SKM-1 treated with dmso at 0.1 percent for 144 hours (cell line): ENCODE data around the gene MPHOSPH6.
A peak's percentile ranks its signal among the peaks of the same experiment; 100 is the strongest.
"Not testable (repeated sequence)": the region's sequence is repeated elsewhere in the genome, so short reads cannot be mapped to it uniquely, and the experiment has no call there.

Experiments used
- DNase-seq: peaks from one replicate; lab custom pipeline; 2025; ENCODE audit not compliant: unreplicated experiment; lab: John Stamatoyannopoulos, UW

MPHOSPH6 gene, protein sequence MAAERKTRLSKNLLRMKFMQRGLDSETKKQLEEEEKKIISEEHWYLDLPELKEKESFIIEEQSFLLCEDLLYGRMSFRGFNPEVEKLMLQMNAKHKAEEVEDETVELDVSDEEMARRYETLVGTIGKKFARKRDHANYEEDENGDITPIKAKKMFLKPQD

DNA sequence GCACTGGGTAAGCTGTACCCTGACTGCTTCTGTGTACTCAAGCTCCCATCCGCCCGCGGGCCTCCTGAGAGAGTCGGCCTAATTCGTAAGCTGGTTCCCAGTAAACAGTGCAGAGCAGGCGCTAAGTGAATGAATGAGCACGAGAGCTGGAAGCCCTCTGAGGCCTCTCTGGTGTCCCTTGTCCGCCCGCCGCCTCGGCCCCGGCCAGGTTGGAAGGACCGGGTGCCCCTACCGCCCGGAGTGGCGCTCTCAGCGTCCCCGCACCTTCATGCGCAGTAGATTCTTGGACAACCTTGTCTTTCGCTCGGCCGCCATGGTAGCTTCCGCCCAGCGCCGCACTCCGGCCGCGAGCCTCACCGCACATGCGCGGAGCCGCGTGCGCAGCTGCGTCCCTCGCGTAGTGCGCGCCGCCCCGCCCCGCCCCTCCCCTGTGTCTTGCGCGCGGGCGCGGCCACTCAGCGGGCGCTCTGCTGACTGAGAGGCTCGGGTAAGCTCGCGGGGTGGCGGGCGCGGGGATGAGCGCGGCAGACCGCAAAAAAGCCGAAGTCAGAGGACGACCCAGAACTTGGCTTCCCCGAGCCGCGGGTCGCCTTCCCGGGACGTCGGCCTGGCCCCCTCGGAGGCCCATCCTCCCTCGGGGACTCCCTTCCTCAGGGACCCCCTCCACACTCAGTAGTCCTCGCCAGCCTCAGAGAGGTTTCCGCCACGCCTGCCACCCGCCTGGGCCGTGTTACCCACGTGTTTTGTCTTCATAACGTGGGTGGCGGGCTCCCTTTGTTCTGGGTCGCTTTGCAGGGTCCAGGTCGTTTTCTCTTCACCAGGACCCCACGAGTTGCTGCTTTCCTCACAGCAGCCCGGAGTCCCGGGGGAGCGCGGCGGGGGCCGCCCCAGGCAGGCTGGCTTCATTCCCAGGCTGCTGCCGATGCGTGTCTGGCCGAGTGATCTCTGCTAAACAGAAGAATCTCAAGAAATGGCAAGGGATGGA, at the start of gene MPHOSPH6:
TSS of gene MPHOSPH6 (minus strand) at position 364 of the 985 bp plus-strand sequence. CDS start at position 315, 49 bp downstream.
- DNase-seq = peak; percentile 79

DNA sequence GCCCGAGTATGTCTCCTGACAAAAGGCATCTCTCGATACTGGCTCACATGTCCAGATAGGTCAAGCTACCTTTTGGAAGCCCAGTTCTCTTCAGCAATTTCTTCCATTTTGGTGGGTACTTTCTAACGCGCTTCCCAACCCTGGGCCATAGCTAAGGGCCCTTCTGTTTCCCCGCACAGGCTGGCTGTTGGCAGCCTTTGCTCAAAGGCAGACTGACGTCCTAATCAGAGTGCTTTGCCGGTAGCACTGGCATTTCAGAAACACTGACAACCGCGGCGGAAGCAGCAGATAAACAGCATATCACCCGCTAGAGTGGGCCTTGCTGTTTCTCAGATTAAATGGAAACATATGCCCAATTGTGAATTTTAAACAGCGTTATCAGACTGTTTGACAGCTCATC, 49.3 kb upstream of the MPHOSPH6 start:
- DNase-seq = no peak

DNA sequence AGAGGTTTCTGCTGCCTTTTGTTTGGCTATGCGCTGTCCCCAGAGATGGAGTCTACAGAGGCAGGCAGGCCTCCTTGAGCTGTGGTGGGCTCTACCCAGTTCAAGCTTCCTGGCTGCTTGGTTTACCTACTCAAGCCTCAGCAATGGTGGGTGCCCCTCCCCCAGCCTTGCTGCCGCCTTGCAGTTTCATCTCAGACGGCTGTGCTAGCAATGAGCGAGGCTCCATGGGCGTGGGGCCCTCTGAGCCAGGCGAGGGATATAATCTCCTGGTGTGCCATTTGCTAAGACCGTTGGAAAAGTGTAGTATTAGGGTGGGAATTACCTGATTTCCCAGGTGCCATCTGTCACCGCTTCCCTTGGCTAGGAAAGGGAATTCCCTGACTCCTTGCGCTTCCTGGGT, 39.3 kb upstream of the MPHOSPH6 start:
- not testable (repeated sequence) for DNase-seq

DNA sequence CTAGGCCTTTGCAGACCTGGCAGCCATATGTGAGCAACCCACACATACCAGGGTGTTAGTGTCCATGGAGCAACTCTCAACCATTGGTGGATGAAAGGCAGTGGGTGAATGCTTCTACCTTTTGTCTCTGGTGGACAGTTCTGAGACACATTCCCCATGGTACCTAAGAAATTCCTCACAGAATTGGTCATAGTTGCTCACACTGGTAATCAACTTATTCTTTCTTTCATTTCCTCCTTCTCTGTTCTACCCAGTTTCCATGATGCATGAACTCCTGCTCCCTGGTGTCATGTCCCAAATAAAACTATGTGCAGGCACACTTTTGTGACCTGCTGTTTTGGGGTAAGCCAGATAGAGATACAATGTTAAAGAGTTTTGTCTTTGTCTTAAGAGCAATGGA, 33.2 kb upstream of the MPHOSPH6 start:
- no peak for DNase-seq

DNA sequence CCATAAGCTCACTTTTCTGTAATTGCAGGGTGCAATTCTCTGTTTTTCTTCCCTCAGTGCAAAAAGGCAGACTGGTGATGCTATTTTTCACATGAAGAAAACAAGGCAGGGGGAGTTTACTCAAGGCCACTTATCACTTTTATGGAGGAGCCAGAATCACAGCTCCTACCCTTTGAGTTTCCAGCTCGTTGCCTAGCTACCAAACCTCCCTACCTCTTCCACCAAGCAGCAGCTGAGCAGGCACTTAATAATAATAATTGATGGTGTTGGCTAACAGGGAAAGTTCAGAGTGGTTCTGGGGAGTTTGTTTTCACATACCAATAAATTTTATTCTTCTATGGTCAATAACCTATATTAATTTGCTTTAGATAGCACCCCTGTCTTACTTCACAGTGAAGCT, 31.9 kb upstream of the MPHOSPH6 start:
- DNase-seq = no peak

DNA sequence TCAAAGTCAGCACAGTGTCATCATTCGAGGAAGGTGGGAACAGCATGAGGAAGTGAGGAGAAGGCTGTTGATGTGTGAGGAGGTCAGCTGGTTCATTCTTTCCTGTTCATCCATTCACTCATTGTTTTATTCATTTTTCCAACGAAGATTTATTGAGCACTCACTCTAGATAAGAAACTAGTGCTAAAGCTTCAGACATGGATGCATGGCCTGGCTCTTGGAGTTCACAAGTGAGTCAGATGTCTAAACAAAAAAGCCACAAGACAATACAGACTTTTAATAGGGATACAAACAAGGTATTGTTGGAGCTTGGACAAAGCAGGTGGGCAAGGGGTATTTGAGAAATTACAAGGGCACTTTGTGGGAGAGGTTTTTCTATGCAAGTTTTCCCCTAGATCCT, 31.3 kb upstream of the MPHOSPH6 start:
- DNase-seq = no peak

DNA sequence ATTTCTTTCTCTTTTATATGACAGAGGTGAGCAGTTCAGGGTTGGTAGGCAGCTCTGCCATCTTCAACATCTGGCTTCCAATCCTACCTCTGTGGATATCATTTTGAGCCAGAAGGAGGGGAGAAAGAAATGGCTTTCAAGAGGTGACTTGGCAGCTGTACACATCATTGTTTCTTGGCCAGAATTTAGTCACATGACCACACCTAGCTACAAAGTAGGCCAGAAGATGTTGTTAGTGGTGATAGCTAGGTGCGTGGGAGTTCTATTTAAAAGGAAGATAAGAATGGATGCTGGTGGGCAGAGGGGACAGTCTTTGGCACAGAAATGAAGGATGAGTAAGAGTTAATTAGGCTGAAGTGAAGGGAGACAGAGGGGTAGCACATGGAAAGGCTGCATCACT, 29.2 kb upstream of the MPHOSPH6 start:
- no peak for DNase-seq

DNA sequence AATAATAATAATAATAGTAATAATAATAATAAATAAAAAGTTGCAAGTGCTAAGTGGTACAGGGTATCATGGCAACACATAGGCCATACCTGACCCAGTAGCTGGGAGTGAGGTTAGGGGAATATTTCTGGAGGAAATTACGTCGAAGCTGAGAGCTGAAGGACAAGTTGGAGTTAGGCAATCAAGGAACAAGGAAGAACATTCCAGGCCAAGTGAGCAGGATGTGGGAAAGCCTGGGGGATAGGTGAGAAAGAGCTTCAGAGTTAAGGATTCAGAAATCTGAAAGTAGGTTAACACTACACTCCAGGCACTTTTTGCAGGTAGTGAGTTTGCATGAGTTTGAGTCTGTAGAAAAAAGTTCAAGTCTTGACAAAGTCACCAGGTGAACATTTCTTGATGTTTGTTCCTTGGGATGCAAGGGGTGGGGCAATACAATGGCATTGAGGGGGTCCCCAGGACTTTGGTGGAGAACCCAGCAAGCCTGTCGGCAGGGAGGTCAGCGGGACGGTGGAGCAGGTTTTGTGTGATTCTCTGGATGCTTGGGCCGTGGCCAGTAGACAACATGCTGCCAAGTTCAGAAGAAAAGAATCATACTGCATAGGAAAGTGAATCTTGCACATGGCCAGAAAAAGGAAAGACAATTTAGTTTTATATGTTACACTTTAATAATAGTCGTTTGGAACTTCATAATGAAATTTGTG, 27.7 kb upstream of the MPHOSPH6 start:
- no peak for DNase-seq

DNA sequence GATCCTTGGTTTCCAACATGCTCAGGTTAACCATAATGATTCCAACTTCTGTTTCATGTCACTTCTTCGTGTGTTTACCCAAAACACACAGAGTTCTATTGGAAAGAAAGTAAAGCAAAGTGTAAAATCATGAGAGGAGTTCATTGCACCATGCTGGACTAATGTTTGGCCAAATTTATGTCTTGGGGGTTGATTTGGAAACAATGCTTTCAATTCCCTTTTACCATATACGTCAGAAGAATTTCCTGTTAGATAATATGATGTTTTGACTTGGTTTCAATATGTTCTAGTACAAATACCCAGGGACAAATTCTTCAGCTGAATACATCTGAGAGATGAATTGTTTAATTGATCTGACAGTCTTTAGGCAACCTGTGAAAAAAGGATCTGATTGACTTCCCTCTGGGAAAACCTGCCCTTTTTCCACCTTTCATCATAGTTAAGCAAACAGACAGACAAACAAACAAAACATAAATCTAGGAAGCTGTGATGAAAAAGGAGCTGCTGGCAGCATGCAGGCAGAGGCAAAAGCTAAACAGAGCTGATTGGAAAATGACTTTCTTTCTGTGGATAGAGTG, 26.0 kb upstream of the MPHOSPH6 start:
- DNase-seq = no peak

DNA sequence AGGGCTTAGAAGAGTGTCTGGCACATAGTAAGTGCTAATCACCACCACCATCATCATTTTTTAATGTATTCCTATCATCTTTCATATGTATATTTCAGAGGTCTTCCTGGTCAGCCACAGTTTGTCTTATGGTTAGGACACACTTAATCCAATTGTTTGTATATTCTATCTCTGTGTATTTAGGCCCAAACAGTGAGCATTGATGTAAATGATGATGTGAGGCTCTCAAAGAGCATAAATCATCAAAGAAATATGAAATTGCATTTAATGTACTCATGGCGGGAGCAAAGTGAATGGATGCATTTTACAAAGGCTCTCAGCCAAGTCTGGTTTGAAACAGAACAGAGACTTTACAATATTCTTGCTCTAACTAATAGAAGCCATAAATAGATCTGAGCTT, 24.1 kb upstream of the MPHOSPH6 start:
- no peak for DNase-seq

DNA sequence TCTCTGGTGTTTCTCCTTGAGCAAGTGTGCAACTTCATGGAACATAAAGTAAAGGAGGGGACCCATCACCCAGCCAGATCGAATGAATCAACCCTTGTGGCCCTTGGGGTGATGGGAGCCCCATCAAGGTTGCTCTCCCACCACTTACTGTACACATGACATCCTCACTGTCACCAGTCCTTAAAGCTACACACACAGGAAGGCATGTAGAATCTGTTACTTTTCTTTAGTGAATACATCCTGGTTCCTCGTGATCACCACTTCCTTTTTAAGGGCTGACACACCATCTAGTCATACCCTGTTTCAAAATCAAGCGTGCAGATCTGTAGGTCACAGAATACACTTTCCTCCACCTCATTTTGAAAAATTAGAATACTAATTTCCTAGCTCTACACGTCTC, 22.6 kb upstream of the MPHOSPH6 start:
- peak; percentile 34 for DNase-seq

DNA sequence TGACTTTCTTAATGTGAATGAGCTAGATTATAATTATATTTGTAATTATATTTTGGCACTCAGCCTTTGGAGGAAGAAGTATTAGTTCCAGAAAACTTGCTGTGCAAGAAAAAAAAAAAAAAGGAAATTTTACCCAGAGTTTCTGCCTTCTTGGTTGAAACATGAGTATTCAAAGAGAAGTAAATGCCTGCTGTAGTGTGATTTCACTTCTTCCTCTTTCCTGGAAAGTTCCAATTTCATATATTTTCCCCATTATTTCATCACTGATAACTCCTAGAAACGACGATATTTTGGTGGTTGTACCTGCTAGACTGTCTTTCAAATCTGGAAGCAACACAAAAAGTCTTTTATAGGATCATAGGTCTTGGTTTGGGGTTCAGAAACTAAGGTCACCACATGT, 20.4 kb upstream of the MPHOSPH6 start:
- DNase-seq = no peak

DNA sequence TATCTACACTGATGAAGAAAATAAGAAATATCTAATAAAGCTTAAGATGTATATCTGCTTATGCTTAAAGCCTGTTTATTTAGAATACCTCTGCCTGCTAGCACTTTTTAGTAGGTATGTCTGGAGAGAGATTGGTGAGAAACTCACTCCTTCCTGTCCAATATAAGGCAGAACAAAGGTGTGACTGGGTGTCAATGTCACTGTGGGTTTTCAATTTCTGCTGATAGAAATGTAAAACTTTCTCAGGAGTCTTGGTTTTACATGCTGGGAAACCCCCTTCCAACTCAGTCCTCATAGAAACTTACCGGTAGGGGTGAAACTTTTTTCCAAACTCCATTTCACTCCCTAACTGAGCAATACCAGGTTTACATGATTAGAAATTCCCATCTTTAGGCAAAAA, 17.8 kb upstream of the MPHOSPH6 start:
- DNase-seq = no peak

DNA sequence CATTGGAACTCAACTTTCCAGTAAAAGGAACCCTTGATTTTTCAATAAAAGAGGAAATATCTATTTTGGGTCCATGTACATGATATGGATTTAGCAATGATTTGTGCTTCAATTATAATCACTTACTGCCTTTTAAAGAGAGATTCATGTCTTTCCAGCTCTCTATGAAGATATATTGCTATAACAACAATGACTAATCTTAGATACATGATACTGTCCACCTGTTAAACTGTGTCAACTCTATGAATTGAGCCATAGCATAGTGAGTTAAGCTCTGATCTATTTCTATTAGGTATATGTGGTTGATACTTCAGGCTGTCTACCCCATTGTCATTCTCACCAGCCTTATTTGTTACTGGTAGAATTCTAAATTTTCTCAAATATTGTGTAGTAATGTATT, 15.0 kb upstream of the MPHOSPH6 start:
- DNase-seq = no peak

DNA sequence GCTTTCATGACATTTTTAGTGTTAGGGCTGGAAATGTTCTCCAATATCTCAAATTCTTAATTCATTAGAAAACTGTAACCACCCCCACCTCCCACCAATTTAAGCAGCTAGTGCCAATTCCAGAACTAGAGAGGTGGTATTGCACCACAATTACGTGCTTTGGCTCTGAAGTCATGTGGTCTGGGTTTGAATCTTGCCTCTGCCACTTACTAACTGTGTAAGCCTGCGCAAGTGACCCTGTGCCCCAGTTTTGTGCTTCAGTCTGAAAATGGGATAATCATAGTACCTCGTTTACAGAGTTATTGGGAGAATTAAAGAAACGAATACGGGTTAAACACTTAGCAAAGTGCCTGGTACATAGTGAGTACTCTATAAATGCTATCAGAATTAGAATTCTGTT, 14.2 kb upstream of the MPHOSPH6 start:
- no peak for DNase-seq

DNA sequence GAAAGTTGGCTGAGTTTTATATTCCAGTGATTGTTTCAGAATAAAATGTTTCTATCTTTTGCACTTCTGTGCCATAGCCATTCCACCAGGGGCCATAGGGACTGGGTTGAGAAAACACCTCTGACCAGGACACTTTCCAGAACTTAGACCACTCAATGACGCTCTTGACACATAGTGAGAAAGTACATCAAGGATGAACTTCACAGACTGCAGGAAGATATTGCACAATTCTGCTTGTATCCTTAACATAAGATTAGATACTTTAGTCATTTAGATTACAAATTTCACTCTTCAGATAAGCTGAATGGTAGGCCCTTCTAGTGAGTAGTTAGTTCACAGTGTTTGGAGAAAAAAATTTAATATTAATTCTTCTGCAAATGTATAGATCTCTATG, 13.0 kb upstream of the MPHOSPH6 start:
- no peak for DNase-seq

DNA sequence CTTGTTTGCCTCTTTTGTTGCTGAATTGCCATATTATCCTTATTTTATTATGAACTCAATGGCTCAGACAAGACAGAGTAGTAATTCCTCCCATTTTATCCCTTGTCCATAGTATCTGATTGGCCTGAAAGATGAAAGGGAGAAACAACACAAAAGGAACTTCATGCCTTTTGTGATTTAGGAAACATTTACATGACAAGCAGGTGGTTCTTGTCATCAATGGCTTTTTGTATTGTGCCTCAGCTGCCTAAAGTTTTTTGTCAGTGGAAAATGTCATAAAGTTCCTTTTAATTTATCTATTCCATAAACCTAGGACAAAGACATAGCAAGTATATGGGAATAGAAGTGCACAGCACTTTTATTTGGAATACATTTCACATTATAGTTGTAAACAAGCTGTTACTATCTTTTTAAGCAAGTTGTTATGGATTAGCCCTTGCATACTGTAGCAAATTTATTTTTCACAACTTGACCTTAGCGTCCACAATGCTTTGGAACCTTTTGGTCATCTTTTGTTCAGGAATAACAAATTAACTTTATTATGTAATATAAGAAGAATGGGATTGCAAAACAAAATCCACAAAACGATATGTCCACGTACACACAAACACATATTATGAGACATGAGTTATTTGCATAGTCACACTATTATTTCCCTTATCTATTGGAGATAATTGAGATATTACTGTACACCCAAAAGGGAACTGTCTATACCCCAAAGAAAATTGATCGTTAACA, 12.4 kb upstream of the MPHOSPH6 start:
- DNase-seq = no peak

DNA sequence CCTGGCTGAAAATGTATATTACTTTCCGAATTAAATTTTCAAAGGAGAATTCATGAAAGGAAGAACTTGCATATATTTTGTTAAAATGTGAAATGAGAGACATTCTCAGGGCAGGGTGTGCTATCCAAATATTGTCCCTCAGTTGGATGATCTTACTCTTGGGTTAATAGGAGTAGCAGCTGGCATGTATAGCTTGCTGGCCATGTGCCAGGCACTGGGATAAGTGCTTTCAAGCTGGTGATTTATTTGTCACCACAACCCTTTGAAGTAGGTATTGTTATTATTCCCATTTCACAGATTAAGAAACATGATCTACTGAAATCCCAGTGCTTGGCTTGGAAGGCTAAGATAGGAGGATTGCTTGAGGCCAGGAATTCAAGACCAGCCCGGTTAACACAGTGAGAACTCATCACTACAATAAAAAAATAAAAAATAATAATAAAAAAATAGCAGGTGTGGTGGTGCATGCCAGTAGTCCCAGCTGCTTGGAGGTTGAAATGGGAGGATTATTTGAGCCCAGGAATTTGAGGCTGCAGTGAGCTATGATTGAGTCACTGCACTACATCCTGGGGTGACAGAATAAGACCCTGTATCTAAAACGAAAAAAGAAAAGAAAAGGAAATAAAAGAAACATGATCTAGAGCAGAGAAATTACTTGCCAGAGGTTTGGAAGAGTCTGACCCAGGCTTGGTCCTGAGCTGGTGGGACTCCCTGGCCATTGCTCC, 11.6 kb upstream of the MPHOSPH6 start:
- DNase-seq = no peak

DNA sequence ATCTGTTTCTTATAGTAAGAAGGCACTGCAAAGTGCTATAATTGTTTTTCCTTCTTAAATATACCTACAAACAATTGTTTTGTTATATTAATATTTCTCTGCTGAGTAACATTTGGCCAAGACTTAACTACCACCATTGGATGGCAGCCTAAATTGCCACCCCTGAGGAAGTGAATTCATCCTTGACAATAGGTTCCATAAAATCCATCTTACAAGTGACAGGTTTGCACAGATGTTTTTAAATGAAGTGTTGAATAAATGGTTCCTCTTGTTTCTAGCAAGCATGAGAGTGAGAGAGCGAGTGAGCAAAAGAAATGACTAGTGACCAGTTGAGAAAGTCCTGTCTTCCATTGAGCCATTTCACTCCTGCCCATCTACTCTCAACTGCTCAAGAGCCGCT, 8.3 kb upstream of the MPHOSPH6 start:
- no peak for DNase-seq

DNA sequence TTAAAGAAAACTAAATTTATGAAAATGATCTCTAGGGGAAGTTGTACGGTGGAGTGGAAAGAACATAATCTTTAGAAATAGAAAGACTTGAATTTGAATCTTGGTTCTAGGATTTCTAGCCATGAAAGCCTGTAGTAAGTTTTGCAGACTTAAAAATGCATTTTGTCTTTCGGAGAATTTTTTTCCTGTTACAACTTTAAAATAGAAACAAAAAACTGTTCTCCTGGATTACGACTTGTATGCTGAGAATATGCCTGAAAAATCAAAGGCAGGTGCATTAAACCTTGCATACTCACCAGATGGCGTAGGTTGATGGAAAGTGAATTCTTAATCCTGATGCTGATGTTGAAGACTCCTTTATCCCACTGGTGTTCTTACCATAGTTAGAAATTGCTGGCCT, 7.5 kb upstream of the MPHOSPH6 start:
- no peak for DNase-seq
